Suppressor macrophage (primary cell): ENCODE measurements around the gene SARM1.

Experiments
- DNase-seq, 4 experiments: peaks; one replicate each; pipeline ENCODE4 v3.0.0-alpha.2; 2020 to 2022

SARM1 gene

GRCh38 chr17:28397275-28397674 lies 25.8 kb downstream of the SARM1 start:
- no peak for DNase-seq

GRCh38 chr17:28397687-28398279 lies 26.3 kb downstream of the SARM1 start:
- DNase-seq: no peak

GRCh38 chr17:28398280-28398981 lies 26.9 kb downstream of the SARM1 start:
- DNase-seq: peak; percentile 31 to 56 (median 44)

- no peak for DNase-seq
These were observed 28.3 kb downstream of the SARM1 start for GRCh38 chr17:28399808-28400207.

- DNase-seq: no peak
These were observed 30.7 kb downstream of the SARM1 start for GRCh38 chr17:28402224-28402630.

- no peak for DNase-seq
These were observed 31.4 kb downstream of the SARM1 start for GRCh38 chr17:28402844-28403243.

GRCh38 chr17:28404007-28404406 lies 32.5 kb downstream of the SARM1 start:
- DNase-seq: peak; percentile 18 to 76 (median 53)

- no peak for DNase-seq
These were observed 32.9 kb downstream of the SARM1 start for GRCh38 chr17:28404461-28404811.

GRCh38 chr17:28404812-28405570 lies 33.5 kb downstream of the SARM1 start:
- DNase-seq: no peak

GRCh38 chr17:28405632-28406472 lies 34.4 kb downstream of the SARM1 start, which contains the start of gene SLC46A1:
Gene SLC46A1 (minus strand): TSS chr17:28406212. CDS start chr17:28406114, 98 bp downstream.
- peak in 3 of 4 experiments; percentile 37 to 75 (median 68) for DNase-seq

- peak in 2 of 4 experiments; percentile 25 to 28 for DNase-seq
These were observed 35.0 kb downstream of the SARM1 start for GRCh38 chr17:28406473-28406814.

- no peak for DNase-seq
These were observed 35.9 kb downstream of the SARM1 start for GRCh38 chr17:28407130-28407973.

GRCh38 chr17:28407974-28408306 lies 36.4 kb downstream of the SARM1 start:
- no peak for DNase-seq

- DNase-seq: no peak
These were observed 40.6 kb downstream of the SARM1 start for GRCh38 chr17:28412099-28412498.

- DNase-seq: no peak
These were observed 42.3 kb downstream of the SARM1 start for GRCh38 chr17:28413804-28414203.

GRCh38 chr17:28415886-28416285 lies 44.4 kb downstream of the SARM1 start:
- no peak for DNase-seq

- DNase-seq: peak; percentile 75 to 90 (median 81)
These were observed 45.3 kb downstream of the SARM1 start for GRCh38 chr17:28416703-28417311.

- no peak for DNase-seq
These were observed 50.4 kb downstream of the SARM1 start for GRCh38 chr17:28421787-28422305.

- no peak for DNase-seq
These were observed 53.7 kb downstream of the SARM1 start for GRCh38 chr17:28425206-28425605.

- DNase-seq: peak in 3 of 4 experiments; percentile 35 to 58 (median 41)
These were observed 54.6 kb downstream of the SARM1 start for GRCh38 chr17:28426081-28426519.

- no peak for DNase-seq
These were observed 55.9 kb downstream of the SARM1 start for GRCh38 chr17:28427371-28427770.
